Peyer's patch (tissue), 4 donors: ENCODE data around the gene BEGAIN. TPM values are rescaled to one million over a fixed set of nuclear protein-coding genes. Genes with fewer than 3 reads are reported as not detected.

Source experiments
- DNase-seq, 3 donors: peaks; one replicate each; pipeline ENCODE4 v3.0.0-alpha.2; 2017 to 2019
- H3K27ac ChIP-seq, 4 donors: fragments of 200-600 bp; sonication (generic); one replicate each; pipeline ENCODE4 v1.5.1; 2016 to 2019
- H3K27me3 ChIP-seq, 2 donors: fragments of 200-600 bp; sonication (generic); one replicate each; pipeline ENCODE4 v1.5.1; 2019
- H3K36me3 ChIP-seq, 3 donors: fragments of 200-600 bp; sonication (generic); one replicate each; pipeline ENCODE4 v1.5.1; 2016 to 2019
- H3K4me1 ChIP-seq, 4 donors: fragments of 200-600 bp; sonication (generic); one replicate each; pipeline ENCODE4 v1.5.1; 2016 to 2019
- H3K4me3 ChIP-seq, 4 donors: fragments of 200-600 bp; sonication (generic); 1 replicate in 3 of 4; 2 replicates in 1 of 4; pipeline ENCODE4 v1.5.1; 2016 to 2019; ENCODE audit warnings: mild to moderate bottlenecking in 1 of 4
- H3K9me3 ChIP-seq, 4 donors: fragments of 200-600 bp; sonication (generic); one replicate each; pipeline ENCODE4 v1.5.1; 2016 to 2019; ENCODE audit warnings: mild to moderate bottlenecking in 1 of 4
- CTCF ChIP-seq, 6 experiments: fragments of 450-650 bp in 4 of 6; fragments of 200-600 bp in 2 of 6; sonication (generic) in 1 of 6; IDR thresholded peaks; one replicate each; pipeline ENCODE4 v1.5.1; 2017 to 2019; ENCODE audit warnings: antibody characterized with exemption in 6 of 6, mild to moderate bottlenecking in 3 of 6, moderate library complexity in 1 of 6
- POLR2A ChIP-seq, 2 donors: fragments of 450-650 bp; IDR thresholded peaks; one replicate each; pipeline ENCODE4 v1.5.1; 2017; ENCODE audit warnings: antibody characterized with exemption in 2 of 2, mild to moderate bottlenecking in 2 of 2, moderate library complexity in 2 of 2
- total RNA-seq, 4 donors: library from RNA; depleted of rRNA; stranded (reverse); fragments of >200 nt; gene quantifications; one replicate each; pipeline ENCODE4 v1.1.0, GENCODE V29; 2016

Gene BEGAIN
- total RNA-seq, 4 donors from 2014 or later, result 1.6 to 31.8 (median 6.6) TPM; not detected in 1

GRCh38 chr14:100605706-100606686 lies 18.8 kb upstream of the BEGAIN start:
- no peak for TF ChIP-seq POLR2A (IDR thresholded peaks at IDR 0.05)
- H3K9me3 ChIP-seq, result no peaks in the 10 kb centered on the region
- no peaks in the 10 kb centered on the region for H3K4me1 ChIP-seq
- H3K36me3 ChIP-seq, result no peaks in the 10 kb centered on the region
- peak in 2 of 3 donors; percentile 24 to 25 for DNase-seq
- no peaks in the 10 kb centered on the region for H3K27me3 ChIP-seq
- no peak overlapping the region for H3K27ac ChIP-seq
- no peak overlapping the region for H3K4me3 ChIP-seq

- H3K27ac ChIP-seq, result no peak overlapping the region
- no peaks in the 10 kb centered on the region for H3K4me1 ChIP-seq
- H3K9me3 ChIP-seq, result no peaks in the 10 kb centered on the region
- TF ChIP-seq CTCF (IDR thresholded peaks at IDR 0.05) (no peak), POLR2A (IDR thresholded peaks at IDR 0.05) (no peak)
- no peak overlapping the region for H3K4me3 ChIP-seq
- DNase-seq, result peak in 1 of 3 donors; percentile 29
- H3K36me3 ChIP-seq, result no peaks in the 10 kb centered on the region
- no peaks in the 10 kb centered on the region for H3K27me3 ChIP-seq
Observed at GRCh38 chr14:100605230-100605629, 18.0 kb upstream of the BEGAIN start.

DNA sequence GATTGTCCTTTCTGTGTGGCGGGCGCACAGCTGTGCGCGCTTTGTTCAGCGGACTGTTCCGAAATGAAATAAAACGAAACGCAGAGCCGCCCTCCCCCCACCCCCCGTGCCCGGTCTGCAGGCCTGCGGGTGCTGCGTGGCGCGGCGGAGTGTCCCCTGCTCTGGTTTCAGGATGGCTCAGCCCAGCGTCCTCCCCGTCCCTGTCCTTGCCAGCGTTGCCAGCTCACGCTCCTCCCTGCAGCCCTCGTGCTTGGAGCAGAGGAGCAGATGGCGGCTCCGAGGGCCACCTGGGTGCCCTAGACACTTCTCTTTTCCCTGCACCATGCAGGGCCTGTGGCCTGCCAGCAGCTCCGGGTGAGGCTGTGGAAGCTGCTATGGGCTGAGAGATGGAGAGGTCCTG lies 17.5 kb upstream of the BEGAIN start:
- H3K27me3 ChIP-seq, result no peaks in the 10 kb centered on the region
- TF ChIP-seq POLR2A (IDR thresholded peaks at IDR 0.05) (no peak), CTCF (IDR thresholded peaks at IDR 0.05) (no peak)
- DNase-seq, result peak in 2 of 3 donors; percentile 30 to 33
- H3K9me3 ChIP-seq, result no peaks in the 10 kb centered on the region
- H3K4me1 ChIP-seq, result no peaks in the 10 kb centered on the region
- no peak overlapping the region for H3K4me3 ChIP-seq
- H3K27ac ChIP-seq, result no peak overlapping the region
- H3K36me3 ChIP-seq, result no peaks in the 10 kb centered on the region

DNA sequence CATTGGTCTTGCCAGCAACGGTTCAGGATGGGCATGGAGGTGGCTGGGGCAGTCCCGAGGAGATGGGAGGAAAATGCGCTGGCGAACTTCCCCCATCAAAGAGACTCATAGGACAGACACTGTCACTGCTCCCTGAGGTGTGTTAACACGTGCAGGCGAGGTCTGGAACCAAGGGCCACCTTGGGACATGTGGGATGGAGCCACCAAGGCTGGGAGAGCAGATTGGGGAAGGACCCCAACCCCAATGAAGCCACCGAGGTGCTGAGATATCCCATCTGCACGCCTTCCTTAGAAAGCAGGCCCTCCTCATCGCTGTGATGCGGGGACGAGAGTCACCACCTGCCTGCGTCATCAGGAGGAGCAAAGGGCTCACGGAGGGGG lies 16.9 kb upstream of the BEGAIN start:
- no peaks in the 10 kb centered on the region for H3K36me3 ChIP-seq
- no peak overlapping the region for H3K27ac ChIP-seq
- TF ChIP-seq POLR2A (IDR thresholded peaks at IDR 0.05) (no peak), CTCF (IDR thresholded peaks at IDR 0.05) (no peak)
- no peaks in the 10 kb centered on the region for H3K27me3 ChIP-seq
- DNase-seq, result peak in 1 of 3 donors; percentile 34
- no peaks in the 10 kb centered on the region for H3K4me1 ChIP-seq
- no peak overlapping the region for H3K4me3 ChIP-seq
- H3K9me3 ChIP-seq, result no peaks in the 10 kb centered on the region

GRCh38 chr14:100603341-100604120 lies 16.3 kb upstream of the BEGAIN start:
- peak in 2 of 3 donors; percentile 20 to 30 for DNase-seq
- Histone ChIP-seq H3K9me3 (no peaks in the 10 kb centered on the region), H3K4me3 (no peak overlapping the region), H3K36me3 (no peaks in the 10 kb centered on the region), H3K4me1 (no peaks in the 10 kb centered on the region), H3K27me3 (no peaks in the 10 kb centered on the region), H3K27ac (no peak overlapping the region)
- TF ChIP-seq CTCF (IDR thresholded peaks at IDR 0.05) (no peak), POLR2A (IDR thresholded peaks at IDR 0.05) (no peak)
